ENCODE measurements around the gene DLAT.

GRCh38 chr11:112085822-112086421 lies 60.7 kb downstream of the DLAT start:
- TF ChIP-seq CTCF (conservative IDR thresholded peaks at IDR 0.05; ENCODE audit: low read depth in 2 of 2) (no peak), POLR2AphosphoS5 (IDR thresholded peaks at IDR 0.05; ENCODE audit: low read depth) (no peak), EZH2 (IDR thresholded peaks at IDR 0.05; ENCODE audit: low read depth, unreplicated experiment) (no peak)
